HG02852 (cell line): ENCODE measurements around the gene SPHK2.
"Not testable (repeated sequence)": the region's sequence is repeated elsewhere in the genome, so short reads cannot be mapped to it uniquely, and the experiment has no call there.

Experiments used
- ATAC-seq: cut with Tn5 transposase; IDR thresholded peaks from one replicate; pipeline ENCODE4 v1.9.1; 2021; ENCODE audit warnings: mild to moderate bottlenecking, moderate library complexity; ENCODE audit not compliant: unreplicated experiment

SPHK2 gene

DNA sequence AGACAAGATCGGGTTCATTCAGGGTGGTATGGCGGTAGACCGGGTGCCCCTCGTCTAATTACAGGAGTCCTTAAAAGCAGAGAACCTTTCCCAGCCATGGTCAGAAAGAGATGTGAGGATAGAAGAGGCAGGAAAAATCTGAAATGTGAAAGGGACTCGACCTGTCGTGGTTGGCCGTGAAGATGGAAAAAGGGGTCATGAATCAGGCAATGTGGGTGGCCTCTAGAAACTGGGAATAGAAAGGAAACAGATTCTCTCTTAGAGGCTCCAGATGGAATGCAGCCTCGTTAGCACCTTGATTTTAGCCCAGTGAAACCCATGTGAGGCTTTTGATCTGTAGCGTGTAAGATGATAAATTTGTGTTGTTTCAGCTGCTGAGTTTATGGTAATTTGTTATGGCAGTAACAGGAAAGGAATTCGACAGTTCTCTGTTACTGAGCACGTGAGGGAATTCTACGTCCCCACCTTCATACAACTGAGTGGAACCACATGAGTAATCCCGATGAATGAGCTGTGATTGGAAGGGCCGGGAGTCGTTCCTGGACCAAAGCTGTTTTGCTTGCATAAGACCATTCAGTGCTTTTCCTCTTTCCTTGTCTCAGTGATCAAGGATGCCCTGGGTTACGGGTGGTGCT, 37.7 kb downstream of the SPHK2 start:
- ATAC-seq = no peak

DNA sequence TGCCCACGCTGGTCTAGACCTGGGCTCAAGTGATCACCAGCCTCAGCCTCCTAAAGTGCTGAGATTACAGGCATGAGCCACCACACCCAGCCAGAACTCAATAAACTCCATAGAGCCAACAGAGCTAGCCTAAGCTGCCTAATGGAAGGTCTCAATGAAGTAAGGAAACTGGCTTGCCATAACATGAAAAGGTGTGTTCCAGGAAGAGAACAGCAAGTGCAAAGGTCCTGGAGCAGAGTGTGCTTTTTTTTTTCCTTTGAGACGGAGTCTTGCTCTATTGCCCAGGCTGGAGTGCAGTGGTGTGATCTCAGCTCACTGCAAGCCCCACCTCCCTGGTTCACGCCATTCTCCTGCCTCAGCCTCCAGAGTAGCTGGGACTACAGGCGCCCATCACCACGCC, 38.5 kb downstream of the SPHK2 start:
- ATAC-seq = not testable (repeated sequence)

DNA sequence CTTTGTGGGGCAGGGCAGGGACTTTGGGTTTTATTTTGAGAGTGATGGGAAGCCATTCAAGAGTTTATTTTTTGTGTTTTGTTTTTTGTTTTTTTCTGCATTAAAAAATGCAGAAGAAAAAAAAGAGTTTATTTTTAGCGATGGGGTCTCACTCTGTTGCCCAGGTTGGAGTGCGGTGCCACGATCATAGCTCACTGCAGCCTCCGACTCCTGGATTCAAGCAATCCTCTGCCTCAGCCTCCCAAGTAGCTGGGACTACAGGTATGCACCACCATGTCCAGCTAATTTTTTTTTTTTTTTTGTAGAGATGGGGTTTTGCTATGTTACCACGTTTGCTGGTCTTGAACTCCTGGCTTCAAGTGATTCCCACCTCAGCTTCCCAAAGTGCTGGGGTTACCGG, 39.2 kb downstream of the SPHK2 start:
- no peak for ATAC-seq

DNA sequence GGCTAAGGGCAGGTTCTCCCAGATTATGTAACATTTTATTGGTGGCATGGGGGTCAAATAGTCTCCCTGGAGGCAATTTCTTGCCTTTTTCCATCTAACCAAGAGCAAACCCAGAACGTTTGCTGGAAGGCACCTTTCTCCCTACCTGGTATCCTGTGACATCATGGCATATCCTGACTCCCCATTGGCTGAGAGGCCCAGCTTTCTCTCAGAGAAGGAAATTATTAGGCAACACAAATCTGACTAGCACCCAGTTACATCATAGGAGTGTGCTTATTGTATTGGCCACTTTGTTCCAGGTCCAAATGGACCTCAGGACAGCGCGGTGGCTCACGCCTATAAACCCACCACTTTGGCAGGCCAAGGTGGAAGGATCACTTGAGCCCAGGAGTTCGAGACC, 40.5 kb downstream of the SPHK2 start:
- no peak for ATAC-seq

- ATAC-seq = peak; percentile 70
Measured at GRCh38 chr19:48660852-48661710, 41.8 kb downstream of the SPHK2 start.

GRCh38 chr19:48661711-48662090, 42.4 kb downstream of the SPHK2 start:
- ATAC-seq = no peak

DNA sequence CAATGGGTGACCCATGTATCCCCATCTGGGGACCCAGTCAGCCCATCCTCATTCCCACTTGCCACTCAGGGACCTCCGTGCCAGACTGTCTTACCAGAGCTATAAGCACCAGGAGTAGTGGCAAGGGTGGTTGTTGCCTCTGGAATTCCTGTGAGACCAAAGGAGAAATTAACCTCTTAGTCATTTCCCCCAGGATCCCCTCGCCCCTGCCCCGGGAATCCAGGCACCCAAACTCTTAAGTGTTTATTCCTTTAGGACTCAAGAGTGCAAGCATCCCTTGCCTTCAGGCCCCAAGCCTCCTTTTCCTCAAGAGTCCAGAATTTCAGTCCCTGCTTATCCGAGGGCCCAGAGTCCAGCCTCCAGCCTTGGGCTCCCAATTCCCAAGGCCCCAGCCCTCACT, 44.4 kb downstream of the SPHK2 start:
- ATAC-seq = no peak

DNA sequence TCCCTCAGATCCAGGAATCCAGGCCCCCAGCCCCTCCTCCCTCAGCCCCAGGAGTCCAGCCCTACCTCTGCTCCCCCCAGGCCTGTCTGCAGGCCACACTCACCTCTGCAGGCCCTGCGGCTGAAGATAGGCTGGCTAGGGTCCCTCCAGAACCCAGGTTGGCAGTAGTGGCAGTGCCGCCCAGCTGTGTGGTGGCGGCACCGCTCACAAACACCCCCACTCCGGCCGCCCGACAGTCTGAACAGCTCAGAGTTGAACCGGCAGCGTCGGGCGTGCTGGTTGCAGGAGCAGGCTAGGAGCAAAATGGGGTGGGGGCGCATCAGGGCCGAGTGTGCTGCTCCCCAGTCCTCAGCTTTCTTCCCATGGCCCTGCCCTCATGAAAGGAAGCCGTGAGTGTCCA, 45.2 kb downstream of the SPHK2 start:
- ATAC-seq = no peak

GRCh38 chr19:48665786-48666185, 46.5 kb downstream of the SPHK2 start:
- ATAC-seq = no peak

DNA sequence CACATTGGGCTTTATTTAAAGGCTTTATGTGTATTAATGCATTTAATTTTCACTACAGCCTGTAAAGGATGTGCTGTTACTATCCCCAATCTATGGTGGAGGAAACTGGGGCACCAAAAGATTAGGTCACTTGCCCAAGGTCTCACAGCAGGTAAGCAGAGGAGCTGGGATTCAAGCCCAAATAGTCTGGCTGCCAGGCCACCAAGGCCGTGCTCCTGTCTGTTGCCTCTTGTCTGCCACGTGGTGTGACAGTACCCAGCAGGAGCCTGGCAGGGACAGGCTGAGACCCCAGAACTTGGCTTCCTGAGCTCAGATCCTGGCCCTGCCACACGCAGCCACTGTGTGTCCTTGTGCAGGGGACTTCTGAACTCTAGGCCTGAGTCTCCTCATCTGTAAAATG, 49.0 kb downstream of the SPHK2 start:
- no peak for ATAC-seq

- ATAC-seq = no peak
Measured at GRCh38 chr19:48668761-48669160, 49.5 kb downstream of the SPHK2 start.

DNA sequence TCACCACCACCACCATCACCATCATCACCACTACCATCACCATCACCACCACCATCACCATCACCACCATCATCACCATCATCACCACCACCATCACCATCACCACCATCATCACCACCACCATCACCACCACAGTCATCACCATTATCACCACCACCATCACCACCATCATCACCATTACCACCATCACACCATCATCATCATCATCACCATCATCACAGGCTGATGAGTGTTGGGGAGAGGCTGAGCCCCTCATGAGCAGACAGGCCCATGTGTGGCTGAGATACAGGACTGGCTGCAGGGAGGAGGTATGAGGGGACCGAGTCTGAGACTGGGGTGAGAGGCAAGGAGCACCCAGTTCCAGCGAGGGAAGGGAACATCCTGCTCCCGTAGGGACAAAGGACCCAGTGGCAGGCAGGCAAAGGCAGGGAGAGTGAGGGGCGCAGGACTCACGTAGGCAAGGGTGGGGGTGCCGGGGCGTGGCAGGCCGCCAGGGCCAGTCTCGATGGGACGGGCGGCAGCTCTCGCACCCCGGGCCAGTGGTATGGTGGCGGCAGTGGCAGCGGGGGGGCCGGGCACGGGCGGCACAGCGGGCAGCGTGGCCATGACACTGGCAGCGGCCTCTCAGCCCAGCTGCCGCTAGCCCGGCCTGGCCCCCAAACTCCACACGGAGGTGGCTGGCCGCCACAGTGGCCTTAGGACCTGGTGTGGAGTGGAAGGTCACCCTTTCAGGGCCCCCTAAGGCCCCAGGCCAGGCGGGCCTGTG, 50.8 kb downstream of the SPHK2 start:
- ATAC-seq = no peak

DNA sequence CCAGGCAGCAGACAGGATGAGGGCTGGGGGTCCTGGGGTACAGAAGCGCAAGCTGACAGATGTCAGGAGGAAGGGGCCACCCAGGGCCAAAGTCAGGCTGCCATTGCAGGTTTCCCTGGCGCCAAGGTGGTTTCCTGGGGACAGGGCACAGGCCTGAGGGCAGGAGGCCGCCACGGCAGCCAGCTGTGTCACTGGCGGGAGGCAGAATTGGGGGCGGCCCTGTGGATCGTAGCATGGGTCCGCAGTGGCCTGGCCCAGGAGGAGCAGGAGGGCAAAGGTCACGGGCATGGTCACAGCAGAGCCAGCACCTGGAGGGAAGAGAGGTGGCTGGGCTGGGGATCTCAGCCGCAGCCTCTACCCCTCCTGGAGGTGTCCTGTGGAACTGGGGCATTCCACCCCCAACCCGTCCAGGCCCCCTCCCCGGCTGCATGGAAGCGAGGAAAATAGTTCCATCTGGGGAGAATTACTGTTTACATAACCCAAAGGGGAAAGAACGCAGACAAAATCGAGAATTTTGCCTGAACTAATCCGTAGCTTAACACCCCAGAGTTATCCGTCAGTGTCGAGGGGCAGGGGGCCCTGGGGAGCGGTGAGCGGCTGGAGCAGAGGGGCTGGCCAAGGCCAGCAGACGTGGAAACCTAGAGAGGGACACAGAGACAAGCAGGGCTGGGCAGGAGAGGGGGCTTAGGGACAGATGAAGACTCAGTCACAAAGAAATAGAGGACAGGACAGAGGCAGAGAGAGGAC, 51.6 kb downstream of the SPHK2 start:
- ATAC-seq = no peak

DNA sequence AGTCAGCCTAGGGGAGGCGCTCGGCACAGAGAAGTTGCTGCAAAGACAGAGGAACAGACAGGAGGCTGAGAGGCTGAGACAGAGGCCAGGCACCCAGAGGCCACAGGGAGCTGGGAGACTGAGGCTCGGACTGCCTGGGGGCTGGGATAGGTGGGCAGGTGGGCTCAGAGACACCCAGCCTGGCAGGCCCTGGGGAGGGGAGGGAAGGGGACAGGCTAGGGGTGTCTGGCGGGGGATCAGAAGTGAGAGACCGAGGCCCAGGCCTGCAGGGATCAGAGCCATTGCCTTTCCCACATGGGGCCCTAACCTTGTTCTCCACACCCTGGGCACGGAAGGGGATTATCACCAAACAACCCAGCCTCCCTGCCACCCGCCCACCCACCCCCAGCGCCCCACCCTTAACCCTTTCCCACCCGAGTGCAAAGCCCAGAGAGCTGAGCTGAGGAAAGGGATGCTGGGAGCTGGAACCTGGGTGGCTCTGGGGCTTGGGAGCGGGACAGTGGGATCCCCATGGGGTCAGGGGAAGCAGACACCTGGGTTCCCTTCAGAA, 52.2 kb downstream of the SPHK2 start:
- no peak for ATAC-seq

GRCh38 chr19:48672994-48673393, 53.7 kb downstream of the SPHK2 start, which contains the start of gene NTN5:
Gene NTN5, minus strand, starts transcription at chr19:48673017. Its CDS starts 2,031 bp downstream, at chr19:48670986.
- no peak for ATAC-seq

DNA sequence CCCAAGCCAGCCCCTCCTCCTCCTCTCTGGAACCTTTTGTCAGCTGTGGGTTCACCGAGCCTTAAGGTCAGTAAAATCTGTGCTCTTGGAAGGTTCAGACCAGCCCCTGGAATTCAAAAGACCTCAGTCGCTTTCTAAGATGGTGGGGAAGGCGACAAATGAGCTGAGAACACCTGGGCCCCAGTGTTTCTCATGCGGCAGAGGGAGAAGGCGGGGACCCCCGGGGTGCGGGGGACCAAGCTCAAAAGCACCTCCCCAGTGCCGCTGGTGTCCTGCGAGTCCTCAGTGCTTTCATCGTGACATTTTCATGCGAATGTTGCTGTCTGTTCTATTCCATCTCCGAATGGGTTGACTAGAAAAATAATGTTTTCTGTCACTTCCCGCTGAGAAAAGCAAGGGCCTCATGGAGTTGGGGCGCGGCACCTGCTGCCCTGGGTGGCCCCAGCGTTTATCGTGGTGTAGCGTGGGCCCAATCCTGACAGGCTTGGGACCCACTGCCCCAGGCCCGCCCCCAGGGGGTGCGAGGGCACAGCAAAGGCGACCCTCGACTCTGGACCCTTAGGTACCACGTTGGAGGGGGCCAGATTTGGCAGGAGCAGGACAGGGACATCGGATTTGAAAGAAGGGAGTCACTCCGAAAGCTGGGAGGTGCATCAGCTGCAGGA, 54.3 kb downstream of the SPHK2 start:
- ATAC-seq = no peak

DNA sequence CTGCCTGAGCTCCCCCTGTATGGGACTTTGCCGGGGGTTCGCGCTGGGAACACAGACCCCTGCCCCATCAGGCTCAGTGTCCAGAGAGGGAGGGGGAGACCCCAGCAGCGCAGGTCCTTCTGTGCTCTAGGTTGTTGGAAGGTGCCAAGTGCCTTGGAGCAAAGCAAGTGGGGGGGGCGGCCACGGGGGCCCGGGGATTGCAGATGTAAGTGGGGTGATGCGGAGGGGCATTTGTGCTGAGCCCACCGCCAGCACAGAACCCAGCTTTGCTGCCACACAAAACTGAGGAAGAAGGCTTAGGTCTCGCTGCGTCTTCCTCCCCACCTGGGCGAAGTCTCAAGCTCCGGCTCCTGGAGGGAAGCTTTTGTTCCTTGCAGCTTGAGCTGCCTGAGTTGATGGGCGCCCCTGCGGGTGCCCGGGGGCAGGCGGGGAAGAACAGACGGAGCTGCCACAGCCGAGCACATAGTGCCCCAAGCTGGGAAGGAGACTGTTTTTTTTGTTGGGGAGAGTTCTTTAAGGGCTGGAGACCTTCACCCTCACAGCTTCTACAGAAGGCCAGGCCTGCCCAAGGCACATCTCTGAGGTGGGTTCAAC, 55.0 kb downstream of the SPHK2 start:
- no peak for ATAC-seq

DNA sequence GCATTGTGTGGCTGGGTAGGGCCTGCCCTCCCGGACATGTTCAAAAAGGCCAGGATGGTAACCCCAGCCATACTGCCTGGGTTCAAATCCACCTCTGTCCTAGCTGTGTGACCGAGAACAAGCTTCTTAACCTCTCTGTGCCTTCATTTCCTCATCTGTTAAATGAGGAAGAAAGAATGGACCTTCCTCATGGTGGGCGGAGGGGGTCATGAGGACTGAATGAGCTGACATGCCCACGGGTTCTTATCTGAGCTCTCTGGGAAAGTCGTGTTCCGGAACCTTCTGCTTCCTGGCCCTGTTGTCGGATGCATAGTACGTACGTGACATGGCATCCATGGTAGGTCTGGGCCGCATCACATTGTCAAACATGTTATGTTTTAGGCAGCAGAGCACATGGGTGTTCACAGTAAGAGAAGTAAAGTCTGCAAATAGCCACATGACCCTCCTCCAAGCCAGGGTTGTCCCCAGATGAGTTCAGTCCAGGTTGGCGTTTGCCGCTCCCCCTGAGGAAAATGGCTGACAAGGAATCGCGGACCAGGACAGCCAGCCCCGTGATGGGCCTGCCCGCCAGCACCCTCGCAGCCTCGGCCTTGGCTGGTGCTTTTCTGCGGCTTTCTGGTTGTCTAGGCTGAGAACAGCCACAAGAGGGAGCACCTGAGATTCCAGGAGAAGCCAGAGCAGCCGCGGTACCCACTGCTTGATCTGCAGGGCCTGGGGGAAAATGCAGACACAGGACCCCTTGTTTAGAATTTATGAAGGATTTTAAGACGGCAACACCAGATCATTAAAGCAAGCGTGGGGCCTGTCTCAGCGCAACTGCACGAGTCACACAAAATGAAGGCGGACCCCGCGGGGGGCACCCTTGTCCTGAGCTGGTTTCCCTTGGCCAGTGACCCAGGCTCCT, 55.9 kb downstream of the SPHK2 start:
- no peak for ATAC-seq

GRCh38 chr19:48676487-48676886, 57.2 kb downstream of the SPHK2 start:
- no peak for ATAC-seq
